ENCODE data around the gene EMX1. TPM values are rescaled to one million over a fixed set of nuclear protein-coding genes. Genes with fewer than 3 reads are reported as not detected.

The EMX1 gene
- total and polyA plus RNA-seq, 2 of the 13 experiments (the other 11 are each of a cell fraction or from before 2014, with no cell fraction given): 0.62 to 4.9 TPM

GRCh38 chr2:72887740-72888437 lies 29.4 kb upstream of the EMX1 start (continued):
- TF ChIP-seq ZNF326 (CRISPR knock-in tag; IDR thresholded peaks at IDR 0.05; ENCODE audit: borderline replicate concordance) (no peak), KDM5A (IDR thresholded peaks at IDR 0.05; ENCODE audit: borderline replicate concordance, low read length) (0 out of 2 replicates have a peak, but pooled peaks have one; percentile 34), FOXP1 (IDR thresholded peaks at IDR 0.05) (no peak), FOXP1 (CRISPR knock-in tag; IDR thresholded peaks at IDR 0.05) (peak; percentile 51; the same call in 1 of the 2 replicates), THRA (CRISPR knock-in tag; IDR thresholded peaks at IDR 0.05; ENCODE audit: borderline replicate concordance) (peak; percentile 68), WIZ (CRISPR knock-in tag; IDR thresholded peaks at IDR 0.05) (no peak), DNMT1 (CRISPR knock-in tag; IDR thresholded peaks at IDR 0.05) (no peak; the same call in 1 of the 2 replicates), CAMTA2 (CRISPR knock-in tag; IDR thresholded peaks at IDR 0.05; ENCODE audit: borderline replicate concordance) (peak; percentile 58; the same call in 1 of the 2 replicates), NCOR1 (IDR thresholded peaks at IDR 0.05; ENCODE audit: borderline replicate concordance, low read length) (no peak; the same call in 1 of the 2 replicates), ZBTB26 (CRISPR knock-in tag; IDR thresholded peaks at IDR 0.05; ENCODE audit: borderline replicate concordance) (peak; percentile 75), THAP8 (CRISPR knock-in tag; IDR thresholded peaks at IDR 0.05; ENCODE audit: borderline replicate concordance) (0 out of 2 replicates have a peak, but pooled peaks have one; percentile 57), ZGPAT (CRISPR knock-in tag; IDR thresholded peaks at IDR 0.05) (peak; percentile 46; the same call in 1 of the 2 replicates), GABPA (IDR thresholded peaks at IDR 0.05; ENCODE audit: low read depth, low read length) (peak; percentile 22; the same call in 1 of the 2 replicates), GABPA (CRISPR knock-in tag; IDR thresholded peaks at IDR 0.05; ENCODE audit: low read depth) (peak; percentile 63), ZKSCAN8 (CRISPR knock-in tag; IDR thresholded peaks at IDR 0.05; ENCODE audit: borderline replicate concordance) (no peak), SMAD3 (CRISPR knock-in tag; IDR thresholded peaks at IDR 0.05) (peak; percentile 96), IKZF5 (CRISPR knock-in tag; IDR thresholded peaks at IDR 0.05) (peak; percentile 64), ZNF678 (CRISPR knock-in tag; IDR thresholded peaks at IDR 0.05) (no peak)
- TF ChIP-seq, protein P1, sequence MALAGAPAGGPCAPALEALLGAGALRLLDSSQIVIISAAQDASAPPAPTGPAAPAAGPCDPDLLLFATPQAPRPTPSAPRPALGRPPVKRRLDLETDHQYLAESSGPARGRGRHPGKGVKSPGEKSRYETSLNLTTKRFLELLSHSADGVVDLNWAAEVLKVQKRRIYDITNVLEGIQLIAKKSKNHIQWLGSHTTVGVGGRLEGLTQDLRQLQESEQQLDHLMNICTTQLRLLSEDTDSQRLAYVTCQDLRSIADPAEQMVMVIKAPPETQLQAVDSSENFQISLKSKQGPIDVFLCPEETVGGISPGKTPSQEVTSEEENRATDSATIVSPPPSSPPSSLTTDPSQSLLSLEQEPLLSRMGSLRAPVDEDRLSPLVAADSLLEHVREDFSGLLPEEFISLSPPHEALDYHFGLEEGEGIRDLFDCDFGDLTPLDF (CRISPR knock-in tag; IDR thresholded peaks at IDR 0.05): no peak
- TF ChIP-seq, protein P2, sequence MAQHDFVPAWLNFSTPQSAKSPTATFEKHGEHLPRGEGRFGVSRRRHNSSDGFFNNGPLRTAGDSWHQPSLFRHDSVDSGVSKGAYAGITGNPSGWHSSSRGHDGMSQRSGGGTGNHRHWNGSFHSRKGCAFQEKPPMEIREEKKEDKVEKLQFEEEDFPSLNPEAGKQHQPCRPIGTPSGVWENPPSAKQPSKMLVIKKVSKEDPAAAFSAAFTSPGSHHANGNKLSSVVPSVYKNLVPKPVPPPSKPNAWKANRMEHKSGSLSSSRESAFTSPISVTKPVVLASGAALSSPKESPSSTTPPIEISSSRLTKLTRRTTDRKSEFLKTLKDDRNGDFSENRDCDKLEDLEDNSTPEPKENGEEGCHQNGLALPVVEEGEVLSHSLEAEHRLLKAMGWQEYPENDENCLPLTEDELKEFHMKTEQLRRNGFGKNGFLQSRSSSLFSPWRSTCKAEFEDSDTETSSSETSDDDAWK (CRISPR knock-in tag; IDR thresholded peaks at IDR 0.05): no peak

Data from HepG2 (cell line).